HFFc6 (cell line): ENCODE results near the gene ARL9. TPM values are rescaled to one million over a fixed set of nuclear protein-coding genes. Genes with fewer than 3 reads are reported as not detected.

Experiments
- DNase-seq: peaks from one replicate; pipeline ENCODE4 v3.0.0-alpha.2; 2018
- H3K27ac Mint-ChIP-seq: 2 replicates; pipeline ENCODE4 v1.8.0; 2020; ENCODE audit warnings: mild to moderate bottlenecking, mixed read lengths
- H3K27me3 Mint-ChIP-seq: 2 replicates; pipeline ENCODE4 v1.8.0; 2021; ENCODE audit warnings: mild to moderate bottlenecking, moderate library complexity, mixed read lengths; ENCODE audit not compliant: insufficient read depth
- H3K36me3 Mint-ChIP-seq: 2 replicates; pipeline ENCODE4 v1.8.0; 2021; ENCODE audit warnings: low read depth, mixed read lengths
- H3K4me1 Mint-ChIP-seq: 2 replicates; pipeline ENCODE4 v1.8.0; 2020; ENCODE audit warnings: low read depth, mixed read lengths
- H3K4me3 Mint-ChIP-seq: 2 replicates; pipeline ENCODE4 v1.8.0; 2020; ENCODE audit warnings: mild to moderate bottlenecking, moderate library complexity, mixed read lengths
- H3K9me3 Mint-ChIP-seq: 2 replicates; pipeline ENCODE4 v1.8.0; 2020; ENCODE audit warnings: mild to moderate bottlenecking, mixed read lengths
- total RNA-seq, 6 experiments: library from RNA; stranded (reverse); fragmentation: NEBNext Ultra II Directional; extraction: Animal tissue kit (Norgen Biotek cat#: 25700); gene quantifications; 2 replicates in 1 of 6; 3 replicates in 5 of 6; pipeline ENCODE4 v1.2.3, GENCODE V29; 2021
- TF ChIP-seq, protein P1 (sequence below): fragments of 200-600 bp; sonication (generic); IDR thresholded peaks from 2 replicates; pipeline ENCODE4 v1.5.0; 2021; ENCODE audit warnings: antibody characterized with exemption, mild to moderate bottlenecking

ARL9 gene
- total RNA-seq, 6 experiments from 2014 or later = 0.07 to 0.18 (median 0.12) TPM; not detected in 2

DNA sequence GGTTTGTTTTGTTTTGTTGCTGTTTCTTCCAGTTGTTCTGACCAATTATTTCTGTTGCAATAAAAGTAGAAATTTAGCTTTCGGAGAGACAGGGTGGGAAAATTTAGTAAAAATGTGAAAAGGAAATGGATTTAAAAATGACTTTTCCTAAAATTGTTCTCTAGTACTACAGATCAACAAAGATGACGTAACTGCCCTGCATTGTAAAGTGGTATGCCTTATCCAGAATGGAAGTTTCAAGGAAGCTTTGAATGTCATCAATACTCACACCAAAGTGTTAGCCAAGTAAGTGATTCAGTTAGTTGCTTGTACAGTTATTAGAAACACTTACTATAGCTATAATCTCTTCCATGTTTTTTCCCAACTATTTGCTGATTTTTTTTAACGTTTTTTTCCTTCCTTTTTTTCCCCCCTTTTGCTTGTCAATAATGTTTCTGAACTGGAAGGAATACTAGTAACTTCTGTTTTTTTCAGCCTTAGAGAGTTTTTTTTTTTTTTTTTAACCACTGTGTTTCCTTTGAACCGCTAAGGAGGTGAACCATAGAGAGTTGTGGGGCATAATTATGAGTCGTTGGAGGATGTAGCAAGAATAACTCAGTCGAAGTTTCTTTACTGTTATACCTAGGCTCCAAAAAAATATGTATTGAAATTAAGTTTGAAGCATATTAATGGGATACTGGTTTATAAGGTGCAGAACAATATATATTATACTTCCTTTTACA is 35.9 kb upstream of the ARL9 start:
- Mint-ChIP-seq H3K9me3 (peaks cover 5% of the 10 kb centered on the region), H3K36me3 (peaks cover 44% of the 10 kb centered on the region), H3K27ac (peak overlapping the region; percentile 13; the same call in 1 of the 2 replicates), H3K4me1 (peaks cover 31% of the 10 kb centered on the region), H3K4me3 (peak overlapping the region; percentile 100), H3K27me3 (peaks cover 8% of the 10 kb centered on the region)
- no peak for DNase-seq
- TF ChIP-seq, protein P1, sequence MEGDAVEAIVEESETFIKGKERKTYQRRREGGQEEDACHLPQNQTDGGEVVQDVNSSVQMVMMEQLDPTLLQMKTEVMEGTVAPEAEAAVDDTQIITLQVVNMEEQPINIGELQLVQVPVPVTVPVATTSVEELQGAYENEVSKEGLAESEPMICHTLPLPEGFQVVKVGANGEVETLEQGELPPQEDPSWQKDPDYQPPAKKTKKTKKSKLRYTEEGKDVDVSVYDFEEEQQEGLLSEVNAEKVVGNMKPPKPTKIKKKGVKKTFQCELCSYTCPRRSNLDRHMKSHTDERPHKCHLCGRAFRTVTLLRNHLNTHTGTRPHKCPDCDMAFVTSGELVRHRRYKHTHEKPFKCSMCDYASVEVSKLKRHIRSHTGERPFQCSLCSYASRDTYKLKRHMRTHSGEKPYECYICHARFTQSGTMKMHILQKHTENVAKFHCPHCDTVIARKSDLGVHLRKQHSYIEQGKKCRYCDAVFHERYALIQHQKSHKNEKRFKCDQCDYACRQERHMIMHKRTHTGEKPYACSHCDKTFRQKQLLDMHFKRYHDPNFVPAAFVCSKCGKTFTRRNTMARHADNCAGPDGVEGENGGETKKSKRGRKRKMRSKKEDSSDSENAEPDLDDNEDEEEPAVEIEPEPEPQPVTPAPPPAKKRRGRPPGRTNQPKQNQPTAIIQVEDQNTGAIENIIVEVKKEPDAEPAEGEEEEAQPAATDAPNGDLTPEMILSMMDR = no peak

DNA sequence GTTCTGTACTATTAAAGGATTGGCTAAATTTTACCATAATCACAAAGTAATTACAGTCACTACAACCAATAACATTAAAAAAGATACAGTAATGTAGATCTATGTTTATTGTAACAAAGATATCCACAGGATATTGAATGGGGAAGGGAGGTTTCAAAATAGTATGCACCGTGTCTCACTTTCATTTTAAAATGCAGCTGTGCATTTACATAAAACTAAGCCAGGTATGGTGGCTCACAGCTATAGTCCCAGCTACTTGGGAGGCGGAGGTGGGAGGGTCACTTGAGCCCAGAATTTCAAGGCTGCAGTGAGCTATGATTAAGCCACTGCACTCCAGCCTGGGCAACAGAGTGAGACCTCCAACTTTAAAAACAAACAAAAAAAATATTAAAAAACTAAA is 29.7 kb upstream of the ARL9 start:
- TF ChIP-seq, protein P1 = no peak
- peaks cover 49% of the 10 kb centered on the region for H3K36me3 Mint-ChIP-seq
- H3K27me3 Mint-ChIP-seq = no peaks in the 10 kb centered on the region
- no peak for DNase-seq
- no peaks in the 10 kb centered on the region for H3K9me3 Mint-ChIP-seq
- H3K4me1 Mint-ChIP-seq = no peaks in the 10 kb centered on the region
- H3K27ac Mint-ChIP-seq = no peak overlapping the region
- no peak overlapping the region for H3K4me3 Mint-ChIP-seq

DNA sequence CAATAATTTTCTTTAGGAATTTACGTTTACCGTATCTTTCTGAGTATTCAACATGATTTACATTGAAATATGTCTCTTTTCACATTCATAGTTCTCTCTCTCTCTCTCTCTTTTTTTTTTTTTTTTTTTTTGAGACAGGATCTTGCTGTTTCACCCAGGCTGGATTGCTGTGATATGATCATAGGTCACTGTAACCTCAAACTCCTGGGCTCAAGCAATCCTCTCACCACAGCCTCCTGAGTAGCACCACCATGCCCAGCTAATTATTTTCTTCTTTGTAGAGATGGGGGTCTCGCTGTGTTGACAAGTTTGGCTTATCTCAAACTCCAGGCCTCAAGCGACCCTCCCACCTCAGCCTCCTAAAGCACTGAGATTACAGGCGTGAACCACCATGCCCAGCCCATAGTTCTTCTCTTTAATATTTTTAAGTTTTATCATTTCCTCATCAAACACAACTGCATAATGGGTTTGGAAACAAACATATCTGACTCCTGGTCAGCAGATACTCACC is 28.3 kb upstream of the ARL9 start:
- no peak for DNase-seq
- peaks cover 45% of the 10 kb centered on the region for H3K36me3 Mint-ChIP-seq
- H3K9me3 Mint-ChIP-seq = no peaks in the 10 kb centered on the region
- no peaks in the 10 kb centered on the region for H3K27me3 Mint-ChIP-seq
- H3K4me3 Mint-ChIP-seq = no peak overlapping the region
- H3K27ac Mint-ChIP-seq = no peak overlapping the region; the same call in 1 of the 2 replicates
- TF ChIP-seq, protein P1 = no peak
- no peaks in the 10 kb centered on the region for H3K4me1 Mint-ChIP-seq

DNA sequence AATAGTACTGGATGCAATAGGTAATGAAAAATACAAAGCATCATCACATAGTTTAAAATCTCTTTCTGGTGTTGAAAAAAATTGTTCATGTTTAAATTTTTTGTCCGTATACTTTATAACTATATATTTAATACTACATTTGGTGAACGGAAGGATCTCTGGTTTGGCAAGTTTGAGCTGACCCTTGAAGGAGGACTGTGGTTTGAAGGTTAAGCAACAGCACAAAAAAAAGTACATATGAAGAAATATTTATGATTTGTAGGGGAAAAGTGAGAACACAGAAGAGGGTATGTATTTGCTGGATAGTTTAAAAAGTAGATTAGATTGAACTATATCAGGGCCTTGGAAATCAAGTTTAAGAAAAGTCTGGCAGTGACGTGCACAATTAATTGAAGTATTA is 24.9 kb upstream of the ARL9 start:
- Mint-ChIP-seq H3K36me3 (peaks cover 45% of the 10 kb centered on the region), H3K4me1 (no peaks in the 10 kb centered on the region), H3K27me3 (no peaks in the 10 kb centered on the region), H3K9me3 (no peaks in the 10 kb centered on the region), H3K4me3 (no peak overlapping the region), H3K27ac (no peak overlapping the region)
- TF ChIP-seq, protein P1 = no peak
- no peak for DNase-seq

DNA sequence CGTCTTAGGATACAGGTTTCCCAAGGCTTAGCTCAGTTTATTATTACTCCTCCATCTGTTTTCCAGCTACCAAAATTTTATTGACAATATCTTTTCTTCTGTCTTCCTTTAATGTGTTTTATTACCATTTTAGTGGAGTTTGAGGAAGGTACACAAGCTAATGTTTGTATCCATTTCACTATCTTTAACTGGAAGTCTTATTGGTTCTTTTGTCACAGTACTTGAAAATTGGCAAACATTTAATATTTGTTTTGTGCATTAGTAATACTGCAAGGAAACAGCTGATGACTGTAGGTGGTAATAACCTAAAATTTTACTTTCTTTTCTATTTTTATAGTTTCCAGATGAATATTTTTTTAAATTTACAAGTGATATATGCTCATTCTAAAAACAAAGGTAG is 9.3 kb upstream of the ARL9 start:
- no peak for DNase-seq
- H3K27me3 Mint-ChIP-seq = no peaks in the 10 kb centered on the region; the same call in none of the 2 replicates
- no peak overlapping the region for H3K4me3 Mint-ChIP-seq
- no peak overlapping the region for H3K27ac Mint-ChIP-seq
- H3K4me1 Mint-ChIP-seq = no peaks in the 10 kb centered on the region
- peaks cover 46% of the 10 kb centered on the region for H3K36me3 Mint-ChIP-seq
- TF ChIP-seq, protein P1 = no peak
- H3K9me3 Mint-ChIP-seq = no peaks in the 10 kb centered on the region
